Midbrain (tissue), 1 donor: ENCODE measurements around the gene TOP3A.
A peak's percentile ranks its signal among the peaks of the same experiment; 100 is the strongest.

Experiments used
- DNase-seq: peaks from one replicate; lab custom pipeline; 2025; lab: John Stamatoyannopoulos, UW

The TOP3A gene

DNA sequence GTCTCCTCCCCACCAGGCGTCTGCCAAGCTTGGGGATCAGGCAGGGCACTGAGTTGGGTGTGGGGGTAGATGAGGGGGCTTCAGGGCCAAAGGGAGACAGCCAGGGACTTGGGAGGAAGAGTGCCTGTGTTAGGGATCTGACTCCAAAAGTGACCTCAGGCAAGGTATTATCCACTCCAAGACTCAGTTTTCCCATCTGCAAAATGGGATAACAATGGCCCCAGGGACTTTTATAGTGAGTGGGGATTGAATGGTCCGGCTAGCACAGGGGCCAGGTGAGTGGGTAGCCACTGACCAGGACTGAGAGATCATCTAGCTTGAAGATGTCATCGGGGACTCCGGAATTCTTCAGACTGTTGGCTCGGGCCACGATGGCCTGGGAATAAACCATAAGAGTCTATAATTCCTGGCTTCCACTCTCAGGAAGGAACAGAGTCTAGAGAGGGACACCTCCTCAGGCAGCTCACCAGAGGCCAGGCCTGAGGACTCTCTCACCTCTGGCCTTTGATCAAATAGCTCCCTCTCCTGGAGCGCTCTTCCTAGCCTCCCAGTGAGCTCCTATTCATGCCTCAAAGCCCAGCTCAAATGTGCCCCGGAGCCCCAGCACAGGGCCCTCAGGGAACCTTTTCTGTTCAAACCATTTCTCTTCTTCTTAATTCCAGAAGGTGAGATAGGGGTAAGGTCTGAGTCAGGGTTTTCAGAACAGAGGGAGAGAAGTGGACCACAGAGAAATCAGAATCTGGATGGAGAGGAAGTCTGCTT lies 59.7 kb downstream of the TOP3A start:
- DNase-seq = no peak

DNA sequence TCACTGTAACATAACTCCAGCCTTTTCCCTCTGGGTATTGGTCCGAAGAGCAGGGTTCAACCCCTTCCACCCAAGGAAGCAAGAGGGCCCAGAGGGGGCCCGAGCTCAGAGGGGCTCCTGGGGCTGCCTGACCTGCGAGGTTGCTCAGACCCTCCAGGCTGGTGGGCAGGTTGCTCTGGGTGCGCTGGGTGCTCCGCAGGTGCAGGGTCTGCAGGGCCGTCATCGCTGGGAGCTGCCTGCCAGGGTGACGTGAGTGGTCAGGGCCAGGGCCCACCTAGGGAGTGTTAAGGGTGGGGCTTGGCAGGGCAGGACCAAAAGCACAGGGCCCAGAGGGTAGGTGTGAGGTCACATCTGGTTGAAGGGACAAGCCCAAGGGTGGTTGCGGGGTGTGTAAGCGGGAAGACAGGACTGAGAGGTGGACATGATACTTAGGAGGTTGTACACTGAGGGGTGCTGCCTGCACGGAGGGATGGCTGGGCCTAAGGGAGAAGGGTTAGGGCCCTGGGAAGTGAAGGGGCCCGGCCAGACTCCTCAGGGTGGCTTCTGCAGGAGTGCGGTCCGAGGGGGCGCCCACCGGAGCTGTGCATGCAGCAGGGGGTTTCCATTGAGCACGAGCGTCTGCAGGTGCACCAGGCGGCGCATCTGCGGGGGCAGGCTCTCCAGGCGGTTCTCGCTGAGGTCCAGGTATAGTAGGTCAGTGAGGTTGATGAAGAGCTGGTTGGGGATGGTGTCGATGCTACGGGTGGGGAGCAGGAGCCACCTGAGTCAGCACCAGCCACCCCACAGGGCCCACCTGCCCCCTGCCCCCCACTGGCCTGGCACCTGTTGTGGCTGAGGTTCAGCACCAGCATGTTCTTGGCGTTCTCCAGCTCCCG lies 60.6 kb downstream of the TOP3A start:
- no peak for DNase-seq

DNA sequence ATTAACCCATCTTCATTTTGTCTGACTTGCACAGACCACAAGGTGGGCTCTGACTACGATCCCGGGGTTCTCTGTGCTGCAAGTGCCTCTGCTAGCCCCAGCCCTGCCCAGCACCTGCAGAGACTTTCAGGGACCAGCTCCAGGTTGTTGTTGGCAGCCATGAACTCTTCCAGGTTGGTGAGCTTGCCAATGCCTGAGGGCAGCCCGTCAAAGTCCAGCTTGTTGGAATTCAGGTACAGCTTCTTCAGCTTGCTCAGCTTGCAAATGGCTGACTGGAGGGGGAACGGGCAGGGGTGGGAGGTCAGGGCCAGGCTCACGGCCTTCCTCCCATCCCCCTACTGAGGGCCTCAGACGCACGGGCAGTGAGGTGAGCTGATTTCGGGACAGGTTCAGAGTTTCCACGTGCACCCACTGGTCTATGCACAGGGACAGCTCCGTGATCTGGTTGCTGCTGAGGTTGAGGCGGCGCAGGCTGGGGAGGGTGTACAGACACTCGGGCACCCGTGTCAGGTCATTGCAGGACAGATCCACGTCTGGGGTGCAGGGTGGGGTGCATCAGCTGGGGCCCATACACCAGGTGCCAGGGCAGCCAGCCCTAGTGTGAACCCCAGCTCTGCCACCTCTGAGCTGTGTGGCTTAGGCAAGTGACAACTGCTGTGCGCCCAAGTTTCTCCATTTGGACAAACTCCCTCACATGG lies 61.5 kb downstream of the TOP3A start:
- DNase-seq = no peak

DNA sequence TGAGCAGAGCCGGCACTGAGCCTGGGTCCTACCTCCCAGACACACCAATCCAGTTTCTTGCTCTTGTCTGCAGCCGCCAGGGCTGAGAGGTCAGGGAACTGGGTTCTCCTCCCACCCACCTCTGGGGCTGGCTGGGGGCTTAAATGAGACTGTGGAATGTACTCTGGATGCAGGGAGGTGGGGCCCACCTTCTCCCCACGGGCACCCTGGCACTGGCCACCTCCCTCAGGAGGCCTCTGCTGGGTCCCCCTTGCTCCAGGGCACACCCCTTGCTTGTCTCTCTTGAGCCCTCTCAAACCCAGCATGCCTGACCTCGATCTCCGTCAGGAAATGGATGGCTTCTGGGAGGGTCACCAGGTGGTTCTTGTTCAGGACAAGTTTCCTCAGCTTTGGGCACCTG lies 62.6 kb downstream of the TOP3A start:
- DNase-seq = no peak

DNA sequence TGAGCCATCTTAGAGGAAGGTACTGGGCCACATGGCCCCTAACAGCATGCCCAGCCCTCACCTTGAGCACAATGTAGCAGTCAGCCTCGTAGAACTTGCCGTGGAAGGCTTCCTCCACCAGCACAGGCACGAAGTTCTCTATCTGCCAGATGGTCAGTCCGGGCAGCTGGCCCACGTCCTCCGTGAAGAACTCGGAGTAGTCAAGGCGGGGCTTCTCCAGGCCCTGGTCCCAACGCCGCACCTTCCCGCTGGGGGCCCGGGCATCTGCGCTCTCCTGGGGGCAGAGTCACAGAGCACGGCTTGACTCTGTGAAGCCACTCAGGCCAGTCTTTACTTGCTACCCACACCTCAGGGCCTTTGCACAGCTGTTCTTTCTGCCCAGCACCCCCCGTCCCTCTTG lies 63.6 kb downstream of the TOP3A start:
- DNase-seq = no peak

DNA sequence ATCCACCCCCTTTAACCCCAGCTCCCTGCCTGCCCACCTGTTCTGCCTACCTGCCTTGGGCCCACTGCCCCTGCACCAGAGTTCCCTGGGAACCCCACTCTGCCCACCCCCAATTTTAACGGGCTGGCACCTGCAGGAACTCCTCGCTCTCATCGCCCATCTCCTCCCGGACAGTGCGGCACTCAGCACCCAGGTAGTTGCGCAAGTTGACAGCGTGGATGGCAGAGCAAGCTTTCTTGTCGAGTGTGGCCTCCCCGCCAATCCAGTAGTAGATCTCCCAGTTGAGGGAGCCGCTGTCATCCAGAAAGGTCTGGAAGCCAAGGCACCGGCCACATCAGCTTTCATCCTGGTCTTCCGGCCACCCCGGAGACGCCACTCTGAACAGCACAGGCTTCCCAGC lies 64.1 kb downstream of the TOP3A start:
- DNase-seq = no peak

DNA sequence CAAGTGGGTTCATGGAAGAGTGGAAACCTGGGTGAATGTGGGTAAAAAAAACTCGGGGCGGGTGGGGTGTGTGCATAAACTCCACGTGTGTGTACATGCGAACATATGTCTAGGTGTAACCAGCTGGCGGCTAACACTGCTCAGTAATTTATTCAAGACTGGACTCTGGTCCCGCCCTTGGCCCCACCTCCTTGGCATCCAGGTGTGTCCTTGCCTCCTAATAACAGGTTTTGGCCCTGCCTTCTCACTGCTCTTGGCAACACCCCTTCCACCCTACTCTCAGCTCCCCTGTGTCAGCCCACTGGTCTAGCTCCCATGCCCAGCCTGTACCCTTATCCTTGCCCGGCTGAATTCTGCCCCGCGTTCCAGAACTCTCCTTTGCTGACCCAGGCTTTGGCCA lies 64.5 kb downstream of the TOP3A start:
- DNase-seq = no peak

DNA sequence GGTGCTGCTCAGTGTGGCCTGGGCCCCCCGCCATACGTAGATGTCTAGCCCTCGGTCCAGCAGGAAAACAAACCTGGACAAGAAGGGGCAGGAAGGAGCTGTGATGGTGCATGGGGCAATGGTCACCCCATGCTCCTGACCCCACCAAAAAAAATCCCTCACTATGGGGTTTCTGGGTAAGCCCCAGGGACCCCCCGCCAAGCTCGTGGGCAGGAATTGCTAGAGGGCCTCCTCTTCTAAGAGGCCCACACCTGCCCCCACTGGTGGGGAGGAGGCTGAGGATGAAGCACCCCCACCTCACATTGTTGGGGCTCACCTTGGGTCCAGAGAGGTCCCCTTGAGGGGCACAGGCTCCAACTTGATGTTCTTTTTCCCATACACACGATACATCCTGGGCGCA lies 66.0 kb downstream of the TOP3A start:
- DNase-seq = no peak

DNA sequence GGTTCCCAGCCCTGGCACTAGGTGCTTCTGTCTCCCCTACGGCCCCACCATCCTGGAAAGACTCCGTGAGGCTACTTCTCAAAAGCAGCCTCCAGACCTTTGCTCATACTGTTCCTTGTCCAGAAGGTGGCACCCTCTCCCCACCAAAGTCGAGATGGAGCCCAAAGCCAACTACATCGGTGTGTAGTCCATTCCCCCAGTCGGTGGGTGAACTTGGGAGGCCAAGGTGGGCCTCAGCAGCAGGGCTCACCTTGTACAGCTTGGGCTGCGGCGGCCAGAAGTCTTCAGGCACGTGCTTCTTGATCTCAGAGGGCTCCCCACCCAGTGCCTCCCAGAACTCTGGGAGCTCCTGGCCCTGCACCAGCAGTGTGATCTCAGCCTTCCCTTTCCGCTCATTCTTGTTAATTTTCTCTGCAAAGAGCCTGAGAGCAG lies 66.5 kb downstream of the TOP3A start:
- DNase-seq = peak; percentile 71

DNA sequence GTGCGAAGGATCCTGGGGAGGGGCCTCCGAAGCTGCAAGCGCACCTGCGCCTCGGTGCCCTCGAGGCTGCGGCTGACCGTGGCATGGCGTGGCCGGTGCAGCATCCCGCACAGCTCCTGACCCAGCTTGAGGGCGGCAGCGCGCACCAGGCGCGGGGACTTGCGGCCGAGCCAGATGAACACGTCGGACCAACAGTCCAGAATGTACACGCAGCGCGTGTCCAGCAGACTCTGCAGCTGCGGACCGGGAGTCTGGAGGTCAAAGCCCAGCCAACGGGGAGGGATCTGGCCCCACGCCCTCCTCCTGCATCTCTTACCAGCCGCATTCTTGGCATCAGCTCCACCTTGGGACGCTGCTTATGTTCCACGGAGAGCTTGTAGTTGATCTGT lies 67.2 kb downstream of the TOP3A start:
- peak; percentile 8 for DNase-seq

DNA sequence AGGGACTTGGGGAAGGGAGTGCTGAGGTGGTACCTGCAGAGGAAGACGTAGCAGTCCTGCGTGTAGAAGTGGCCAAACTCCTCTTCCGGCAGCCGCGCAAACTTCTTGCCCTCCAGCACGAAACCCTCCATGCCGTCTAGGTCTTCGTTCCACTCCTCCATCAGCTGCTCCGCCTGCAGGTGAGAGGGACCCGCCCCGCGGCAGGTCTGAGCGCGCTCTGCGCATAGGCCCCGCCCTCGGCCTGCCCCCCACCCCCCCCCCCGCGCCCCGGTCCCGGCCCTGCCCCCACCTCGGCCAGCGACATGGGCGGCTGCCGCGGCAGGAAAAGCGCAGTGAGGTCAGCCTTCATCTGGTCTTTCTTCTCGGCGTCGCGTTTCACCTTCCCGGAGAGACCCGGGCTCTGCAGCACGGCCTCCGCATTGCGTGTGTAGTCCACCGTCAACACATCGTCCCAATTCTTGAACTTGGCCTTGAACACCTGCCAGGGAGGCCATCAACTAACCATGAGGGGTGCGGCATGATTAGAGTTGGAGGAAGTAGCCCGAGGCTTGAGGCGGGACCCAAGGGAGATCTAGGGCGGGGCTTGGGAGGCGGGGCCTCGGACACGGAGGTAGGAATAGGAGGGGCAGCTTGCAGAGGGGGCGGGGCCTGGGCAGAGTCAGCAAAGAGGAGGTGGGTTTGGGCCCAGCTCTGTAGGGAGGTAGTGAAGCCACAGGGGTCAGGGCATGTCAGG lies 67.7 kb downstream of the TOP3A start:
- no peak for DNase-seq

DNA sequence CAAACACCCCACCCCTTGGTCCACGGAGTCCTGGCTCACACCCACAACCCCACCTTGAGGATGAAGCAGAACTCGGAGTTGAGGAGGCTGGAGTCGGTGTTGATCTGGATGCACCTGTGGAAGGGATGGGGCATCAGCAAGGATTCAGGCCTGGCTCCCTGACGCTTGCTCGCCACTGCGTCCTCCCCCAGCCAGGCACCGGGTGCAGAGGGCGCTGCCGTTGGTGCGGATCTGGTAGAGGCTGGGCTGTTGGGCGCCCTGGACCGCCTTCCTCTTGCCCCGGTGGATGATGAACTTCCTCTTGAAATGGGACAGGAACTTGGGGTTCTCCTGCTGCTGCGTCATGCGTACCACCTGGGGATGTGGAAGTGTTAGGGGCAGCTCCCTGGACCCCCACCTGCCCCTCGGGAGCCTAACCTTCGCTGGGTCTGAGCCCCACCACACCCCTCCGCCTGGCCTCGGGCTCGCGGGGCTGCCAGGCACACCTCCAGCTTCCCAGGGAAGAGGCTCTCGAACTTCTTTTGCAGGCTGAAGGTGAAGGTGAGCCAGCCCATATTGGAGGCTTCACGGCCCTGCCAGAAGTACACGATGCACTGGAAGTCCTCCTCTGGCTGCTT lies 68.6 kb downstream of the TOP3A start:
- no peak for DNase-seq

DNA sequence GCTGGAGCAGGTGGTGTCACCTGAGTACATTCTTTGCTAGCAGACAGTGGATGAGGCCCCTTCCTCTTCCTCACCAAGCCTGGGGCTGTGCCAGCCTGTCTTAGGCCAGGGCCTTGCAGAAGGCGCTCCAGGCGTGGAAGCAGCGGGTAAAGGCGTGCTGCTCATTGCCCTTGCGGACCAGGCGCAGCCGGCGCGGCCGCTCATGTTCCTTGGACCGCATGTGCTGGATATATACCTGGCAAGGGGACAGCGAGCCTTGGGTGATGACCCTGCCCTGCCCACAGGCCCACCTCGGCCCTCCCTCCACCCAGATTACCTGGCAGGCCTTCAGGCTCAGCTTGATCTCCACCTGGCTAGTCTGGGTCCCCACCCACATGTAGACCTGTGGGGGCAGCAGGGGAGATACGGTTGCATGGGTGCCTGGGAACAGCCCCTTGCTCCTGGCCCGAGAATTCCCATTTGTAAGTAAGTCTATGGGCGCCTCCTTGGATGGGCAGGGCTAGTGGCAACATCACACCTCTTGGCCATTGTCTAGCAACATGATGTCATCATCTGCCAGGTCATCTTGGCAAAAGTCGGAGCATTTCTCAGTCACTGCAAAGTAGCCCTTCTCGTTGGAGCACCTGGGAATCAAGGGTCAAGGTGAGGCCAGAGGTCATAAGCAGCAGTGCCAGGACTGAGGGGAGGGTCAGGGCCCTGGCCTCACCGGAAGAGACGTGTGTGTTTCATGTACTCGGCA lies 69.6 kb downstream of the TOP3A start:
- no peak for DNase-seq

DNA sequence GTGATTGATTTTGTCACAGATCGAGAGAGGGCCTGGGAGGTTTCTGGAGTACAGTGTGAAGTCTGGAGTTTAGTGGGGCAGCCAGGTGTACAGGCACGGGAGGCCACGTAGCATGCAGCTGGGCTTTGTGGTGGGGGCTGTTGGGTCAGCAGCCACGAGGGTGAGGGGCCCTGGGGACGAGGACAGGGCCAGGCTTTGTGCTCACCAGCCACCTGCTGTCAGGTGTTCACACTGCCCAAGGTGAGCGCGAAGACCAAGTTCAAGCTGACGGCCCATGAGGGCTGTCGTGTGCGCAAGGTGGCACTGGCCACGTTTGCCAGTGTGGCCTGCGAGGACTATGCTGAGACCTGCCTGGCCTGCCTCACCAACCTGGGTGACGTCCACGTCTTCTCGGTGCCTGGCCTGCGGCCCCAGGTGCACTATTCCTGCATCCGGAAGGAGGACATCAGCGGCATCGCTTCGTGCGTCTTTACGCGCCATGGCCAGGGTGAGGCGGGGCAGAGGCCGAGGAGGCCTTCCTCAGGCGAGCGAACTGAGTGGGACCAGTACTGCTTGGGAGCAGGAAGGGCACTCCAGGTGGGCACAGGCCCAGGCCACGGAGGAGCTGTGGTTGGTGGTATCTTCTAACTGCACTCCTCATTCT lies 73.4 kb downstream of the TOP3A start:
- DNase-seq = no peak

DNA sequence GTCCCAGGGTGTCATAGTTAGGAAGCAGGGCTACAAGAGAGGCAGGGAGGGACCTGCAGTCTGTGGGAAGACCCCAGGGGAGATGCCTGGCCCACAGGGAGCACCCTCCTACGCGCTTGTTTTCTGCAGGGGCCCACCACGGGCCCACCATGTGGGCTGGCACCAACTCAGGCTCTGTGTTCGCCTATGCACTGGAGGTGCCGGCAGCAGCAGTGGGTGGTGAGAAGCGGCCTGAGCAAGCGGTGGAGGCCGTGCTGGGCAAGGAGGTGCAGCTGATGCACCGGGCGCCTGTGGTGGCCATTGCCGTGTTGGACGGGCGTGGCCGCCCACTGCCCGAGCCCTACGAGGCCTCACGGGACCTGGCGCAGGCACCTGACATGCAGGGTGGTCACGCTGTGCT lies 74.3 kb downstream of the TOP3A start:
- DNase-seq = no peak

DNA sequence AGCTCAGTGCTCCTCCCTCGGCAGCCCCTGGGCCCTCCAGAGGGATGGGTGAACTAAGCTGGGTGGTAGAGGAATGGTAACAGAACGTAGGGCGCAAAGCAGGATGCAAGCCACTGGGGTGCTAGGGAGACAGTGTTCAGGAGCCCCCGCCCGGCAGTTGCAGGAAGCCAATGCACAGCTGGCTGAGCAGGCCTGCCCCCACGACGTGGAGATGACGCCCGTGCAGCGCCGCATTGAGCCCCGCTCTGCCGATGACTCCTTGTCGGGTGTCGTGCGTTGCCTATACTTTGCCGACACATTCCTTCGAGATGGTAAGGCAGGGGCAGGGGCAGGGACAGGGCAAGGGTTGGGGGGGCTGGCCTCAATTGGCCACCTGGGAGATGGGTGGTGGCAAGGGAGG lies 76.5 kb downstream of the TOP3A start:
- no peak for DNase-seq

DNA sequence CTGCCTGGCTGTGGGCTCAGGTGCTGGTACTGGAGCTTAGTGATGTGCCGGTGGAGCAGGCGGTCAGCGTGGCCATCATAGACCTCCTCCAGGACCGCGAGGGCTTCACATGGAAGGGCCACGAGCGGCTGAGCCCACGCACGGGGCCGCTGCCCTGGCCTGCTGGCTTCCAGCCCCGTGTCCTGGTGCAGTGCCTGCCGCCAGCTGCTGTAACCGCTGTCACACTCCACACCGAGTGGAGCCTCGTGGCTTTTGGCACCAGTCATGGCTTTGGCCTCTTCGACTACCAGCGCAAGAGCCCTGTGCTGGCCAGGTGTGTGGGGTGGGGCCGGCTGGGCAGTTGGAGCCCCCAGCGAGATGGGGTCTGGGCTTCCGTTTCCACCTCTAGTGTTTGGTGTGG lies 77.3 kb downstream of the TOP3A start:
- no peak for DNase-seq

DNA sequence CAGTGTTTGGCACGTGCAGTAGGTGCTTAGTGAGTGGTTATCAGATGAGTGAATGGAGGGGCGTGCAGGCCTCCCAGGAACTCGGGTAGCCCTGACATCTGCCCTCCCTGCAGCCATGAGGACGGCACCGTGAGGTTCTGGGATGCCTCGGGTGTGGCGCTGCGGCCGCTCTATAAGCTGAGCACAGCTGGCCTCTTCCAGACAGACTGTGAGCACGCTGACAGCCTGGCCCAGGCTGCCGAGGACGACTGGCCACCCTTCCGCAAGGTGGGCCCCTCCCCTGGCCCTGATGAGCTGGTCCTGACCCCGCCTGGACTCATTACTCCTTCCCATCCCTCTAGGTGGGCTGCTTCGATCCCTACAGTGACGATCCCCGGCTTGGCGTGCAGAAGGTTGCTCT lies 78.3 kb downstream of the TOP3A start:
- DNase-seq = no peak

DNA sequence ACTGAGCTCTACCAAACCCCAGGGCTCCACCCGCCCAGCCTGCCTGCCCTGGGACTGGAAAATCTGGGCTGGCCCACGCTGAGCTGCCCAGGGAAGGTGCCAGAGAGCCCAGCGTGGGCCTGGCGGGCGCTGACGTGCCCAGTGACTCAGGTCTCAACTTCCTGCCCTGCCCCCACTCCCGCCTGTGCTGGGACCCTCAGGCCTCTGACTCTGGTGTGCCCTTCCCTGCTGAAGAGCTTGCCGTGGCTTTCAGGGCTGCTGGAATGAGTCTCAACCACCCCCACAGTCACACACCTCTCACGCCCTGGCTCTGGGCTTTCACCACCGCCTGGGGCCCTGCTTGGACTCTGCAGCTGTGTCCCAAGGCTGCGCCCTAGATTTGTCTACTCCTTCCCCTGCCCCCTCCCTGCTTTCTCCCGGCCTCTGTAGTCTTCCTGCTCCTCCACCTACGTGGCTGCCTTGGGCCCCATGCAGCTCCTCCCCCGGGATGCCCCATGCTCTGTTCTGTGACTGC lies 79.0 kb downstream of the TOP3A start:
- DNase-seq = no peak

DNA sequence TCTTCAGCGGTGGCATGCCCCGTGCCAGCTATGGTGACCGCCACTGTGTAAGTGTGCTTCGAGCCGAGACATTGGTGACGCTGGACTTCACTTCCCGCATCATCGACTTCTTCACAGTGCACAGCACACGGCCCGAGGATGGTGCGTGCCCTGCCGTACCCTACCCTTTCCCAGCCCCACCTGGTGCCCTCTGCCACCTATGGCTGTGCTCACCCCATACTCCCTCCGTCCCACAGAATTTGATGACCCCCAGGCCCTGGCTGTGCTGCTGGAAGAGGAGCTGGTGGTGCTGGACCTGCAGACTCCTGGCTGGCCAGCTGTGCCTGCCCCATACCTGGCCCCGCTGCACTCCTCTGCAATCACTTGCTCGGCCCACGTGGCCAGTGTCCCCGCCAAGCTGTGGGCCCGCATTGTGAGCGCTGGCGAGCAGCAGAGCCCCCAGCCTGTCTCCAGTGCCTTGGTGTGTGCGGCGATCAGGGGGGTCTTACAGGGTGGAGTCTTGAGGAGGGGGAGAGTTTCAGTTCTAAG lies 79.9 kb downstream of the TOP3A start:
- no peak for DNase-seq
